NB4 (cell line): ENCODE measurements around the gene TSPAN17.

ENCODE experiments used
- POLR2A ChIP-seq: IDR thresholded peaks from 2 replicates; pipeline ENCODE4 v1.6.1; 2011; ENCODE audit warnings: mild to moderate bottlenecking; ENCODE audit not compliant: insufficient read length; ENCODE audit errors: extremely low read depth
- TF ChIP-seq, protein P1 (sequence below): IDR thresholded peaks from one replicate; pipeline ENCODE4 v1.5.1; 2012; ENCODE audit warnings: low read depth, low read length
- TF ChIP-seq, protein P2 (sequence below): IDR thresholded peaks from 2 replicates; pipeline ENCODE4 v1.6.1; 2011; ENCODE audit warnings: low read depth, low read length

DNA sequence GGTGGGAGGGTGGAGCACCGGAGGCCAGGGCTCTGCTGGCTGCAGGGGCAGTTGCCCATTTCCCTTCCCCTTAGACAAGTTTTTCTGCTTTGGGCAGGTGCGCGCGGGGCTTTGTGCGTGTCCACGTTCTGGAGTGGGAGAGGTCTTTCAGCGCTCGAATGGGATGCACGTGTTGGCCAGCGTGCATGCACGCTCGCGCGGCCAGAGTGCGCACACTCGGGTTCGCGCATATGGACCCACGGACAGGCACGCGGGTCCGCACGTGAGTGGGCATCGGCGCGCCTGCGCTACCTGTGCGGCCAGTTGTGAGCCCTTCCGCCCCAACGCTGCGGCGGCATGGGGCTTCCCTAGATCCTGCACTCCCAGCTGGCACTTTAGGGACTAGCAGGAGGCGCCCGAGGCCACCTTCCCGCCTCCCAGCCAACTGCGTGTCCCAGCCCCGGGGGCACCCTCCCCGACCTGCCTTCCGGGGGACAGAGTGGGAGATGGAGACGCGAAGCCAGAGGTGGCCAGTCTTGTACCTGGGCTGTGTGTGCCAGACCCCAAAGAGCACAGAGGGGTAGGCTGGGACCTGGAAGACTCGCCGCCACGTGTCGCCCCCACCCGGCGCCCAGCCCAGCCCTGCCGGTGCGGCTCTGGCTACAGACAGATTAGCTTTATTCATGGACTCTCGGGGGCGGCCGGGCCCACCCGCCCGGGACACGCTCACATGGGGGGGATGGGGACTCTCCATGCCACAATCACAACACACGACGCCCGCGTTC lies 27.5 kb upstream of the TSPAN17 start:
- TF ChIP-seq, protein P1, sequence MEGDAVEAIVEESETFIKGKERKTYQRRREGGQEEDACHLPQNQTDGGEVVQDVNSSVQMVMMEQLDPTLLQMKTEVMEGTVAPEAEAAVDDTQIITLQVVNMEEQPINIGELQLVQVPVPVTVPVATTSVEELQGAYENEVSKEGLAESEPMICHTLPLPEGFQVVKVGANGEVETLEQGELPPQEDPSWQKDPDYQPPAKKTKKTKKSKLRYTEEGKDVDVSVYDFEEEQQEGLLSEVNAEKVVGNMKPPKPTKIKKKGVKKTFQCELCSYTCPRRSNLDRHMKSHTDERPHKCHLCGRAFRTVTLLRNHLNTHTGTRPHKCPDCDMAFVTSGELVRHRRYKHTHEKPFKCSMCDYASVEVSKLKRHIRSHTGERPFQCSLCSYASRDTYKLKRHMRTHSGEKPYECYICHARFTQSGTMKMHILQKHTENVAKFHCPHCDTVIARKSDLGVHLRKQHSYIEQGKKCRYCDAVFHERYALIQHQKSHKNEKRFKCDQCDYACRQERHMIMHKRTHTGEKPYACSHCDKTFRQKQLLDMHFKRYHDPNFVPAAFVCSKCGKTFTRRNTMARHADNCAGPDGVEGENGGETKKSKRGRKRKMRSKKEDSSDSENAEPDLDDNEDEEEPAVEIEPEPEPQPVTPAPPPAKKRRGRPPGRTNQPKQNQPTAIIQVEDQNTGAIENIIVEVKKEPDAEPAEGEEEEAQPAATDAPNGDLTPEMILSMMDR, result no peak
- TF ChIP-seq POLR2A, result no peak
- TF ChIP-seq, protein P2, sequence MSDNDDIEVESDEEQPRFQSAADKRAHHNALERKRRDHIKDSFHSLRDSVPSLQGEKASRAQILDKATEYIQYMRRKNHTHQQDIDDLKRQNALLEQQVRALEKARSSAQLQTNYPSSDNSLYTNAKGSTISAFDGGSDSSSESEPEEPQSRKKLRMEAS, result no peak
